Osteoblast (primary cell): Measurements from ENCODE around the gene C1orf210. TPM values are rescaled to one million over a fixed set of nuclear protein-coding genes. Genes with fewer than 3 reads are reported as not detected.

Experiments
- DNase-seq: peaks from one replicate; pipeline ENCODE4 v3.0.0; 2011; ENCODE audit warnings: low spot score, mixed read lengths; ENCODE audit not compliant: insufficient read length; ENCODE audit errors: missing footprints
- H2AFZ ChIP-seq: 2 replicates; pipeline ENCODE4 v1.6.0; 2011; ENCODE audit warnings: mild to moderate bottlenecking, low read length
- H3K27ac ChIP-seq: 2 replicates; pipeline ENCODE4 v1.5.1; 2011; ENCODE audit warnings: mild to moderate bottlenecking, low read depth, low read length, moderate library complexity
- H3K27me3 ChIP-seq: 2 replicates; pipeline ENCODE4 v1.6.0; 2012; ENCODE audit warnings: mild to moderate bottlenecking, control low read depth, inconsistent platforms, low read length, moderate library complexity; ENCODE audit not compliant: insufficient read depth
- H3K36me3 ChIP-seq: 2 replicates; pipeline ENCODE4 v1.5.1; 2011; ENCODE audit warnings: mild to moderate bottlenecking, low read length, control low read depth, moderate library complexity; ENCODE audit not compliant: insufficient read depth
- H3K4me1 ChIP-seq: 2 replicates; pipeline ENCODE4 v1.5.1; 2011; ENCODE audit warnings: mild to moderate bottlenecking, low read length, control low read depth, moderate library complexity; ENCODE audit not compliant: insufficient read depth
- H3K4me2 ChIP-seq: 2 replicates; pipeline ENCODE4 v1.6.0; 2011; ENCODE audit warnings: mild to moderate bottlenecking, low read length; ENCODE audit not compliant: insufficient read depth
- H3K4me3 ChIP-seq: fragments of 200-600 bp; sonication (generic); 3 replicates; pipeline ENCODE4 v1.5.1; 2012; ENCODE audit warnings: mild to moderate bottlenecking, low read length, inconsistent platforms; ENCODE audit not compliant: insufficient read depth
- H3K79me2 ChIP-seq: 2 replicates; pipeline ENCODE4 v1.6.0; 2012; ENCODE audit warnings: mild to moderate bottlenecking, low read length, control low read depth, inconsistent platforms; ENCODE audit not compliant: insufficient read depth
- H3K9me3 ChIP-seq: 2 replicates; pipeline ENCODE4 v1.5.1; 2011; ENCODE audit warnings: low read depth, low read length, control low read depth
- H4K20me1 ChIP-seq: 2 replicates; pipeline ENCODE4 v1.6.0; 2012; ENCODE audit warnings: mild to moderate bottlenecking, low read length, control low read depth; ENCODE audit not compliant: insufficient read depth
- CTCF ChIP-seq: IDR thresholded peaks from 2 replicates; pipeline ENCODE4 v1.5.1; 2011; ENCODE audit warnings: mild to moderate bottlenecking, low read depth, low read length, moderate library complexity; ENCODE audit errors: extremely low read depth
- total RNA-seq: library from RNA; depleted of rRNA; stranded (reverse); fragments of >200 nt; gene quantifications from 2 replicates; pipeline ENCODE4 v1.2.3, GENCODE V29; 2012

The C1orf210 gene
- total RNA-seq, 1 donor, result not detected

GRCh38 chr1:43308635-43309404 is 23.4 kb upstream of the C1orf210 start:
- peak; percentile 54 for DNase-seq
- no peaks in the 10 kb centered on the region for H4K20me1 ChIP-seq
- no peak overlapping the region for H2AFZ ChIP-seq
- no peaks in the 10 kb centered on the region for H3K4me1 ChIP-seq
- no peak overlapping the region for H3K27ac ChIP-seq
- no peaks in the 10 kb centered on the region for H3K9me3 ChIP-seq
- no peaks in the 10 kb centered on the region for H3K36me3 ChIP-seq
- H3K27me3 ChIP-seq, result no peaks in the 10 kb centered on the region
- TF ChIP-seq CTCF, result no peak
- H3K4me3 ChIP-seq, result no peak overlapping the region
- H3K79me2 ChIP-seq, result no peaks in the 10 kb centered on the region
- H3K4me2 ChIP-seq, result no peak overlapping the region

- Histone ChIP-seq H4K20me1 (no peaks in the 10 kb centered on the region), H3K4me3 (no peak overlapping the region), H3K36me3 (no peaks in the 10 kb centered on the region), H3K27ac (no peak overlapping the region), H3K9me3 (no peaks in the 10 kb centered on the region), H3K79me2 (no peaks in the 10 kb centered on the region), H3K4me2 (no peak overlapping the region), H2AFZ (no peak overlapping the region), H3K27me3 (no peaks in the 10 kb centered on the region), H3K4me1 (peaks cover 8% of the 10 kb centered on the region)
- peak; percentile 50 for DNase-seq
- TF ChIP-seq CTCF, result no peak
Observed at GRCh38 chr1:43307458-43308158, 22.2 kb upstream of the C1orf210 start.

- no peak overlapping the region for H3K27ac ChIP-seq
- peaks cover 8% of the 10 kb centered on the region for H3K4me1 ChIP-seq
- H3K79me2 ChIP-seq, result no peaks in the 10 kb centered on the region
- H4K20me1 ChIP-seq, result no peaks in the 10 kb centered on the region
- no peak overlapping the region for H3K4me2 ChIP-seq
- H2AFZ ChIP-seq, result no peak overlapping the region
- no peaks in the 10 kb centered on the region for H3K27me3 ChIP-seq
- peak; percentile 76 for DNase-seq
- H3K36me3 ChIP-seq, result no peaks in the 10 kb centered on the region
- no peaks in the 10 kb centered on the region for H3K9me3 ChIP-seq
- TF ChIP-seq CTCF, result no peak
- no peak overlapping the region for H3K4me3 ChIP-seq
Observed at GRCh38 chr1:43306688-43307457, 21.5 kb upstream of the C1orf210 start.
